ENCODE results near the gene NRM. TPM values are rescaled to one million over a fixed set of nuclear protein-coding genes. Genes with fewer than 3 reads are reported as not detected.

The NRM gene
- total and polyA plus RNA-seq, 2 experiments from 2014 or later = 13.8 to 33.8 TPM

DNA sequence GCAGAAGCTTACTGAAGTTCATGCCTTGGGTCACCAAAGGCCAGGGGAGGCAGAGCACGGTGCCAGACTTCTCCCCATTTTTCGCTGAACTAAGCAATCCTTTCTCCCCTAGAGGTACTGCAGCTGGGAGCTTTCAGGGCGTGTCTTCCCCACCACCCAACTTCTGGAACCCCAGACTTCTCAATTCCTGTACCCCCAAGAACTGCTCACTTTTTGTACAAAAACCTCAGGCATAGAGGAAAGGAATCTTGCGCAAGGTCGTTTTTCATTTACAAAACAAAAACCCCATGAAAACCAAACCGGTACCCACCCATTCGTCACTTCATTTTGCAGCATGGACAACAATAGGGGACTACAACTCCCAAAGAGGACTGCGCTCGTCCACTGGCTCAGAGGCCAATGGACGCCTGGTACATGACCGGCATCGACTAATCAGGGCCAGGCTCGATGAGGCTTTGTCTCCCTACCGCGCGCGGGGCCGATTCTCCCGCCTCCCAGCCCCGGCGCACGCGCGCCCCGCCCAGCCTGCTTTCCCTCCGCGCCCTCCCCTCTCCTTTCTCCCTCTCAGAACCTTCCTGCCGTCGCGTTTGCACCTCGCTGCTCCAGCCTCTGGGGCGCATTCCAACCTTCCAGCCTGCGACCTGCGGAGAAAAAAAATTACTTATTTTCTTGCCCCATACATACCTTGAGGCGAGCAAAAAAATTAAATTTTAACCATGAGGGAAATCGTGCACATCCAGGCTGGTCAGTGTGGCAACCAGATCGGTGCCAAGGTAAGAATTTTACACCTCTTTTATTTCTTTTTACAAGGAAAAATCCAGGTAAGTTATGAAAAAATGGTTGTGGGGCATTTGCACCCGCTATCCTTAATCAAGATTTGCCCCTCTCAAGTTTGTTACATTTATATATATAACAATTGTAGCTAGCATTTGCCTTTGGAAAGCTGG lies 29.3 kb upstream of the NRM start, which contains the start of gene TUBB:
TUBB (plus strand) TSS at position 562 of the 947 bp plus-strand sequence; CDS start at position 717, 155 bp downstream.
- no peak within 1 kb of the TSS for H2AFZ ChIP-seq
- H3K9me2 ChIP-seq (ENCODE audit: insufficient read depth) = no peaks in the 10 kb centered on the region
- H3K36me3 ChIP-seq (ENCODE audit: insufficient read depth) = peaks cover 32% of the 10 kb centered on the region
- H3K79me2 ChIP-seq (replicated peaks; ENCODE audit: insufficient read depth) = peaks cover 63% of the 10 kb centered on the region
- ATAC-seq = peak; percentile 67
- peaks cover 29% of the 10 kb centered on the region for H4K20me1 ChIP-seq (replicated peaks; ENCODE audit: insufficient read depth)
- peaks cover 13% of the 10 kb centered on the region for H3K4me1 ChIP-seq (ENCODE audit: insufficient read depth)
- peaks cover 13% of the 10 kb centered on the region; the same call in 2 of the 3 replicates for H3K9me3 Mint-ChIP-seq
- peaks cover 56% of the 10 kb centered on the region for H3K36me3 Mint-ChIP-seq (ENCODE audit: low read depth)
- H3K27ac Mint-ChIP-seq = peak within 1 kb of the TSS; percentile 100
- H3K4me2 ChIP-seq = peak within 1 kb of the TSS; percentile 94
- H3K4me1 Mint-ChIP-seq = peaks cover 47% of the 10 kb centered on the region
- peaks cover 42% of the 10 kb centered on the region for H3F3A ChIP-seq (replicated peaks; ENCODE audit: low read depth)
- TF ChIP-seq EZH2 (IDR thresholded peaks at IDR 0.05; ENCODE audit: low read depth, unreplicated experiment) (no peak), CREB1 (CRISPR knock-in tag; IDR thresholded peaks at IDR 0.05; ENCODE audit: low read depth) (peak; percentile 49; the same call in 1 of the 2 replicates), STAT1 (IDR thresholded peaks at IDR 0.05; ENCODE audit: unreplicated experiment) (no peak), EZH2phosphoT487 (IDR thresholded peaks at IDR 0.05; ENCODE audit: unreplicated experiment) (no peak), POLR2AphosphoS5 (IDR thresholded peaks at IDR 0.05; ENCODE audit: low read depth) (peak; percentile 99), JUNB (IDR thresholded peaks at IDR 0.05; ENCODE audit: unreplicated experiment) (no peak), ZNF114 (CRISPR knock-in tag; IDR thresholded peaks at IDR 0.05) (no peak), NANOG (IDR thresholded peaks at IDR 0.05; ENCODE audit: borderline replicate concordance) (no peak)
- TF ChIP-seq, protein P1, sequence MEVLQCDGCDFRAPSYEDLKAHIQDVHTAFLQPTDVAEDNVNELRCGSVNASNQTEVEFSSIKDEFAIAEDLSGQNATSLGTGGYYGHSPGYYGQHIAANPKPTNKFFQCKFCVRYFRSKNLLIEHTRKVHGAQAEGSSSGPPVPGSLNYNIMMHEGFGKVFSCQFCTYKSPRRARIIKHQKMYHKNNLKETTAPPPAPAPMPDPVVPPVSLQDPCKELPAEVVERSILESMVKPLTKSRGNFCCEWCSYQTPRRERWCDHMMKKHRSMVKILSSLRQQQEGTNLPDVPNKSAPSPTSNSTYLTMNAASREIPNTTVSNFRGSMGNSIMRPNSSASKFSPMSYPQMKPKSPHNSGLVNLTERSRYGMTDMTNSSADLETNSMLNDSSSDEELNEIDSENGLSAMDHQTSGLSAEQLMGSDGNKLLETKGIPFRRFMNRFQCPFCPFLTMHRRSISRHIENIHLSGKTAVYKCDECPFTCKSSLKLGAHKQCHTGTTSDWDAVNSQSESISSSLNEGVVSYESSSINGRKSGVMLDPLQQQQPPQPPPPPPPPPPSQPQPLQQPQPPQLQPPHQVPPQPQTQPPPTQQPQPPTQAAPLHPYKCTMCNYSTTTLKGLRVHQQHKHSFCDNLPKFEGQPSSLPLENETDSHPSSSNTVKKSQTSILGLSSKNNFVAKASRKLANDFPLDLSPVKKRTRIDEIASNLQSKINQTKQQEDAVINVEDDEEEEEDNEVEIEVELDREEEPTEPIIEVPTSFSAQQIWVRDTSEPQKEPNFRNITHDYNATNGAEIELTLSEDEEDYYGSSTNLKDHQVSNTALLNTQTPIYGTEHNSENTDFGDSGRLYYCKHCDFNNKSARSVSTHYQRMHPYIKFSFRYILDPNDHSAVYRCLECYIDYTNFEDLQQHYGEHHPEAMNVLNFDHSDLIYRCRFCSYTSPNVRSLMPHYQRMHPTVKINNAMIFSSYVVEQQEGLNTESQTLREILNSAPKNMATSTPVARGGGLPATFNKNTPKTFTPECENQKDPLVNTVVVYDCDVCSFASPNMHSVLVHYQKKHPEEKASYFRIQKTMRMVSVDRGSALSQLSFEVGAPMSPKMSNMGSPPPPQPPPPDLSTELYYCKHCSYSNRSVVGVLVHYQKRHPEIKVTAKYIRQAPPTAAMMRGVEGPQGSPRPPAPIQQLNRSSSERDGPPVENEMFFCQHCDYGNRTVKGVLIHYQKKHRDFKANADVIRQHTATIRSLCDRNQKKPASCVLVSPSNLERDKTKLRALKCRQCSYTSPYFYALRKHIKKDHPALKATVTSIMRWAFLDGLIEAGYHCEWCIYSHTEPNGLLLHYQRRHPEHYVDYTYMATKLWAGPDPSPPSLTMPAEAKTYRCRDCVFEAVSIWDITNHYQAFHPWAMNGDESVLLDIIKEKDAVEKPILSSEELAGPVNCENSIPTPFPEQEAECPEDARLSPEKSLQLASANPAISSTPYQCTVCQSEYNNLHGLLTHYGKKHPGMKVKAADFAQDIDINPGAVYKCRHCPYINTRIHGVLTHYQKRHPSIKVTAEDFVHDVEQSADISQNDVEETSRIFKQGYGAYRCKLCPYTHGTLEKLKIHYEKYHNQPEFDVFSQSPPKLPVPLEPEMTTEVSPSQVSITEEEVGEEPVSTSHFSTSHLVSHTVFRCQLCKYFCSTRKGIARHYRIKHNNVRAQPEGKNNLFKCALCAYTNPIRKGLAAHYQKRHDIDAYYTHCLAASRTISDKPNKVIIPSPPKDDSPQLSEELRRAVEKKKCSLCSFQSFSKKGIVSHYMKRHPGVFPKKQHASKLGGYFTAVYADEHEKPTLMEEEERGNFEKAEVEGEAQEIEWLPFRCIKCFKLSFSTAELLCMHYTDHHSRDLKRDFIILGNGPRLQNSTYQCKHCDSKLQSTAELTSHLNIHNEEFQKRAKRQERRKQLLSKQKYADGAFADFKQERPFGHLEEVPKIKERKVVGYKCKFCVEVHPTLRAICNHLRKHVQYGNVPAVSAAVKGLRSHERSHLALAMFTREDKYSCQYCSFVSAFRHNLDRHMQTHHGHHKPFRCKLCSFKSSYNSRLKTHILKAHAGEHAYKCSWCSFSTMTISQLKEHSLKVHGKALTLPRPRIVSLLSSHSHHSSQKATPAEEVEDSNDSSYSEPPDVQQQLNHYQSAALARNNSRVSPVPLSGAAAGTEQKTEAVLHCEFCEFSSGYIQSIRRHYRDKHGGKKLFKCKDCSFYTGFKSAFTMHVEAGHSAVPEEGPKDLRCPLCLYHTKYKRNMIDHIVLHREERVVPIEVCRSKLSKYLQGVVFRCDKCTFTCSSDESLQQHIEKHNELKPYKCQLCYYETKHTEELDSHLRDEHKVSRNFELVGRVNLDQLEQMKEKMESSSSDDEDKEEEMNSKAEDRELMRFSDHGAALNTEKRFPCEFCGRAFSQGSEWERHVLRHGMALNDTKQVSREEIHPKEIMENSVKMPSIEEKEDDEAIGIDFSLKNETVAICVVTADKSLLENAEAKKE (CRISPR knock-in tag; IDR thresholded peaks at IDR 0.05) = no peak
- TF ChIP-seq, protein P2, sequence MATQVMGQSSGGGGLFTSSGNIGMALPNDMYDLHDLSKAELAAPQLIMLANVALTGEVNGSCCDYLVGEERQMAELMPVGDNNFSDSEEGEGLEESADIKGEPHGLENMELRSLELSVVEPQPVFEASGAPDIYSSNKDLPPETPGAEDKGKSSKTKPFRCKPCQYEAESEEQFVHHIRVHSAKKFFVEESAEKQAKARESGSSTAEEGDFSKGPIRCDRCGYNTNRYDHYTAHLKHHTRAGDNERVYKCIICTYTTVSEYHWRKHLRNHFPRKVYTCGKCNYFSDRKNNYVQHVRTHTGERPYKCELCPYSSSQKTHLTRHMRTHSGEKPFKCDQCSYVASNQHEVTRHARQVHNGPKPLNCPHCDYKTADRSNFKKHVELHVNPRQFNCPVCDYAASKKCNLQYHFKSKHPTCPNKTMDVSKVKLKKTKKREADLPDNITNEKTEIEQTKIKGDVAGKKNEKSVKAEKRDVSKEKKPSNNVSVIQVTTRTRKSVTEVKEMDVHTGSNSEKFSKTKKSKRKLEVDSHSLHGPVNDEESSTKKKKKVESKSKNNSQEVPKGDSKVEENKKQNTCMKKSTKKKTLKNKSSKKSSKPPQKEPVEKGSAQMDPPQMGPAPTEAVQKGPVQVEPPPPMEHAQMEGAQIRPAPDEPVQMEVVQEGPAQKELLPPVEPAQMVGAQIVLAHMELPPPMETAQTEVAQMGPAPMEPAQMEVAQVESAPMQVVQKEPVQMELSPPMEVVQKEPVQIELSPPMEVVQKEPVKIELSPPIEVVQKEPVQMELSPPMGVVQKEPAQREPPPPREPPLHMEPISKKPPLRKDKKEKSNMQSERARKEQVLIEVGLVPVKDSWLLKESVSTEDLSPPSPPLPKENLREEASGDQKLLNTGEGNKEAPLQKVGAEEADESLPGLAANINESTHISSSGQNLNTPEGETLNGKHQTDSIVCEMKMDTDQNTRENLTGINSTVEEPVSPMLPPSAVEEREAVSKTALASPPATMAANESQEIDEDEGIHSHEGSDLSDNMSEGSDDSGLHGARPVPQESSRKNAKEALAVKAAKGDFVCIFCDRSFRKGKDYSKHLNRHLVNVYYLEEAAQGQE (IDR thresholded peaks at IDR 0.05; ENCODE audit: unreplicated experiment) = no peak
- TF ChIP-seq, protein P3, sequence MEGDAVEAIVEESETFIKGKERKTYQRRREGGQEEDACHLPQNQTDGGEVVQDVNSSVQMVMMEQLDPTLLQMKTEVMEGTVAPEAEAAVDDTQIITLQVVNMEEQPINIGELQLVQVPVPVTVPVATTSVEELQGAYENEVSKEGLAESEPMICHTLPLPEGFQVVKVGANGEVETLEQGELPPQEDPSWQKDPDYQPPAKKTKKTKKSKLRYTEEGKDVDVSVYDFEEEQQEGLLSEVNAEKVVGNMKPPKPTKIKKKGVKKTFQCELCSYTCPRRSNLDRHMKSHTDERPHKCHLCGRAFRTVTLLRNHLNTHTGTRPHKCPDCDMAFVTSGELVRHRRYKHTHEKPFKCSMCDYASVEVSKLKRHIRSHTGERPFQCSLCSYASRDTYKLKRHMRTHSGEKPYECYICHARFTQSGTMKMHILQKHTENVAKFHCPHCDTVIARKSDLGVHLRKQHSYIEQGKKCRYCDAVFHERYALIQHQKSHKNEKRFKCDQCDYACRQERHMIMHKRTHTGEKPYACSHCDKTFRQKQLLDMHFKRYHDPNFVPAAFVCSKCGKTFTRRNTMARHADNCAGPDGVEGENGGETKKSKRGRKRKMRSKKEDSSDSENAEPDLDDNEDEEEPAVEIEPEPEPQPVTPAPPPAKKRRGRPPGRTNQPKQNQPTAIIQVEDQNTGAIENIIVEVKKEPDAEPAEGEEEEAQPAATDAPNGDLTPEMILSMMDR (conservative IDR thresholded peaks at IDR 0.05; ENCODE audit: low read depth in 2 of 2) = peak in 1 of 2 experiments; percentile 23; a peak in 1 of 4 replicates
- TF ChIP-seq, protein P4, sequence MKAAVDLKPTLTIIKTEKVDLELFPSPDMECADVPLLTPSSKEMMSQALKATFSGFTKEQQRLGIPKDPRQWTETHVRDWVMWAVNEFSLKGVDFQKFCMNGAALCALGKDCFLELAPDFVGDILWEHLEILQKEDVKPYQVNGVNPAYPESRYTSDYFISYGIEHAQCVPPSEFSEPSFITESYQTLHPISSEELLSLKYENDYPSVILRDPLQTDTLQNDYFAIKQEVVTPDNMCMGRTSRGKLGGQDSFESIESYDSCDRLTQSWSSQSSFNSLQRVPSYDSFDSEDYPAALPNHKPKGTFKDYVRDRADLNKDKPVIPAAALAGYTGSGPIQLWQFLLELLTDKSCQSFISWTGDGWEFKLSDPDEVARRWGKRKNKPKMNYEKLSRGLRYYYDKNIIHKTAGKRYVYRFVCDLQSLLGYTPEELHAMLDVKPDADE (IDR thresholded peaks at IDR 0.05) = no peak; the same call in 1 of the 2 replicates
- peak within 1 kb of the TSS; percentile 99 for H3K27ac ChIP-seq (ENCODE audit: low read depth)
- H3K4me3 ChIP-seq = peak within 1 kb of the TSS; percentile 94
- DNase-seq (ENCODE audit: low spot score) = peak; percentile 99
- H3K27me3 Mint-ChIP-seq (ENCODE audit: insufficient read depth, low read depth, poor library complexity) = peaks cover 53% of the 10 kb centered on the region
- H3K27me3 ChIP-seq (ENCODE audit: insufficient read depth) = no peaks in the 10 kb centered on the region
- H3K4me3 Mint-ChIP-seq = peak within 1 kb of the TSS; percentile 100
